Measurements from ENCODE around the gene APLNR.

DNA sequence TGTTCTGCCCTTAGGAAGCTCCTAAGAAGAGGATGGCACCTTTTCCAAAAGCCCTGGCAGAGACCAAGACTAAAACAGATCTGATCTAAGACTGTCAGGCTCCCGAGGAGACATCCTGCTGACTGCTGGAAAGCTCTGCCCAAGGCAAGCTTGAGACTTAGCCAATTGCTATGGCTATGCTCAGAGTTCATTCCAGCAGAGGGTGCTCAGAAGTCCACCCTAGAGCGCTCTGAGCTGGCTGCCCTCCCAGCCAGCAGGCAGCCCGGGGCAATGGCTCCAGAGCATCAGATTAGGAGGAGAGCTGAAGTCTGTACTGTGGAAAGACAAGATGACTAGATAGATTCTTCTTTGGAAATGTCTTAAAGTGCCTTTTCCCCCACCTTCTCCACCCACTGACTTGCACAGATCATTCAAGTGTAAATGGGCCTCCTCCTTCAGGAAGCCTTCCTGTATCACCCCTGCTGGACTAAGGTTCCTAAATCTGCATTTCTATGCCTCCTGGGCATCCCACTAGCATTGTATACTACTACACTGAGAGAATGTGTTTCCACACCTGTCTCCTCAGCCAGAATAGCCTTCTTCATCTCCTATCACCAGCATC lies 31.9 kb downstream of the APLNR start:
- TF ChIP-seq SPI1 (IDR thresholded peaks at IDR 0.05; ENCODE audit: borderline replicate concordance, insufficient read depth, low read depth, low read length), result no peak
- TF ChIP-seq POLR2AphosphoS5 (IDR thresholded peaks at IDR 0.05; ENCODE audit: low read length), result no peak
- no peak for TF ChIP-seq PAX5 (IDR thresholded peaks at IDR 0.05; ENCODE audit: borderline replicate concordance, low read depth, low read length)
